HG02610 (cell line): ENCODE measurements around the gene NELL1.

ENCODE experiments used
- ATAC-seq: cut with Tn5 transposase; IDR thresholded peaks from one replicate; pipeline ENCODE4 v1.9.1; 2021; ENCODE audit warnings: mild to moderate bottlenecking, moderate library complexity; ENCODE audit not compliant: unreplicated experiment

NELL1 gene

GRCh38 chr11:21405422-21405821, 736.0 kb downstream of the NELL1 start:
- ATAC-seq, result no peak

DNA sequence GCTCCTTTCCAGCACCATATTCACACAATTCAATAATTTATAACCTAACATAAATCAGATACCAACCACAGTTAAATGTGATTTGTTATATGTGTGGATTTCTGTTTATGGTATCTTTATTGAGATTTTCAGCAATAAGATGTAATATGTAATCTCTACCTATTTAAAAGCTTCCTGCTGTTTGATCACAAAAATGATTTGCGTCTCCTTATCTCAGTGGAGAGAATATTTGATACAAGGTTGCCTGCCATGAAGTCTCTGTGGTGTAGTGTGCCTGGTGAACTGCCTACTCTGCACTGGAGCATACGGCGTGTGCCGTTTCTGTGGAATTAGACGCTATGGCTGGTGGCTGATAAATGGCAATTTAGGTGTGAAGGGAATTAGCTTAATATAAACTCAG, 741.1 kb downstream of the NELL1 start:
- no peak for ATAC-seq

DNA sequence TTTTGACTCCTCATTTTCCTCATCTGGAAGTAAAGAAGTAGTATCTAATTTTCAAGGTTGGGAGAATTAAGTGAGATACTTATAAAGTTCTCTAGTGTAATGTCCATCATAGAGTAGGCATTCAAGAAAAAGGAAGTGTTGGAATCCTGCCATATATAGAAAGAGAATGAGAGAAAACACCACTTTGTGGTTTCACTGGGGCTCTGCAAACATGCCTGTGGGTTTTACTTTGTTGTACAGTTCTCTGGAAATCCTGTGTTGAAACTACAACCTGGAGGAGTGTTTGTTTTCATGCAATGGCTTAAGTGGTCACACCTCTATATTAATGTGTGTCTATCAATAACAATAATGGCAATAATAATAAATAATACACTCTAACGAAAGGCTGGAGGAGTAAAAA, 741.7 kb downstream of the NELL1 start:
- no peak for ATAC-seq

- ATAC-seq, result no peak
Measured at GRCh38 chr11:21411597-21411996, 742.2 kb downstream of the NELL1 start.

DNA sequence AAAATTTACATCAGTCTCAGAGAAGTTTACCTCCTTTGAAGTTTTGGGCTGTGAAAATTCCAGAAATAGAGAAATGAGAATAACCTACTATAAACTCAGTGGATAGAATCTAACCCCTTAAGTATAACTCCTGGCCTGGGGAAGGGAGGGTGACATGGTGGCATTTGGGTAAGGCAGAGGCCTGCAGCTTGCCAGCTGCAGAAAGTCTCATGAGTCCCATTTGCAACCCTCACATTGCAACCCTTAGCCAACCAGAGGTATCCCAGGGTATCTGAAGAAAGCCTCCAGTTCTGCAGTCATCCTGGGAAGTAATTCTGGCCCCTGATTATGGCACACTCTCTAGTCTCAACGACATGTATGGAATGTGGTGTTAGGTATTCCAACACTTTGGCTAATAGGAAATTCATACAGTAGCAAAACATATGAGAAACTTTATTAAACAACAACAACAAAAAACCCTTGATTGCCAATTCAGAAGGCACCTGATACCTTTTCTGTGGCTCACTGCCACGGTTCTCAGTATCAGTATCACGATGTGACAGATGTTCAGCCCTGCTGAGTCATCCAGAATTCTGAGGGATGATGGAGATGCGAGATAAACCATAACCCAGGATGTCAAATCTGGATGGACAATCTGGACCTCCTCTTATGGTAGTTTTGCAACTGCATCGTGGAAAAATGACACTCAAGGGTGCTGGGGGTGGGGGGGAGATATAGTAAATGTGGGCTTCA, 743.4 kb downstream of the NELL1 start:
- ATAC-seq, result no peak

- ATAC-seq, result no peak
Measured at GRCh38 chr11:21414953-21415352, 745.6 kb downstream of the NELL1 start.

DNA sequence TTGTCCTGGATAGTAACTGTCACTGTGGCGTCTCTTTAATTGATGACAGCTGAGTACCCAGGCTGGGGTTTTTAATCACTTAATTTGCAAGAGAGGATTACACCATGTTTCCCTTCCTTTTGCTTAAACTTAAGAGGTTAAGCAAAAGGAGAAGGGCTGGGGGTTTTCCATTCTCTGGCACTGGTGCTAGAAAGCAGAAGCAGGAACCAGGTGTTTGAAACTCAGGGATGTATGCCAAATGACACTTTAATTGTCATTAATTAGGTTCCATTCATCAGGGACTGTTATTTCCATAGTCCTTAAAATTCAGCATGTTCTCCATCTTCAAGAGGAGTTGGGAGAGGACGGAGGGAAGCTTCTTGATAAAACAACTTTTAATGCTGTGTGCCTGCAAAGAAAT, 746.2 kb downstream of the NELL1 start:
- no peak for ATAC-seq

- ATAC-seq, result no peak
Measured at GRCh38 chr11:21421711-21422329, 752.4 kb downstream of the NELL1 start.

DNA sequence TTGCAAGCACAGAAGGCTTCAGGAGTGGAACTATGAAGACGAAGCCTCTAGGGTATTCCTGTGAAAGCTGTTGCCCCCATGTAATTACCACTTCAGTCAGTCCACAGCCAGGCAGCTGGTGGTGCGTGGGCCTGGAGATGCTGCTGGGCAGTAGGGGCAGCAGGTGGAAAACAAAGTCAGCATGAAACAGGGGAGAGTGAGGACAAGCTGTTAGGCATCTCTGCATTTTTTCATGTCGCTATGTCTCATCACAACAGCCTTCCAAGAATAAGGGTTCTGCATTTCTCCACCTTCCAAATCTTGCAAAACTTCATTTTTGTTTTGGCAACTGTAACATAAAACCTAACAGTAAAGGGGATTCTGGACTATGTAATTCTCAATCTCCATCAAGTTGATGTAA, 757.5 kb downstream of the NELL1 start:
- ATAC-seq, result no peak

DNA sequence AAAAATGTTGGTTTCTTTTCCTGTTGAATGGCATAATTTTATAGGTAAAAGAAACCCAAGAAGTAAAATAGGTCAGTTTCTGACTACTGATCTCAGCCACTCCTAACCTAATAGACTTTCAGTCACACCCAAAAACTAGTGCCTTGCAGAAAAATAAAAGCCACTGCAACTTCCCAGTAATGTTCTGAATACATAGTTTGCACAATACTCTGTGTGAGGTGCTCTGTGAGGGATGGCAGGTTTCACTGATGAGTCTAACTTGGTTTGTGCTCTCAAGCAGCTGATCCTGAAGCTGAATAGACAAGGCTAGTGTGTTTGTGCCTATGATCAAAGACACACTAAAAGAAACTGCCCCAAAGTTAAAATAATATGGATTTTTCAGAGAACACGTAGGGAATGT, 758.3 kb downstream of the NELL1 start:
- no peak for ATAC-seq

GRCh38 chr11:21428796-21429195, 759.4 kb downstream of the NELL1 start:
- ATAC-seq, result no peak

- no peak for ATAC-seq
Measured at GRCh38 chr11:21429401-21429800, 760.0 kb downstream of the NELL1 start.

DNA sequence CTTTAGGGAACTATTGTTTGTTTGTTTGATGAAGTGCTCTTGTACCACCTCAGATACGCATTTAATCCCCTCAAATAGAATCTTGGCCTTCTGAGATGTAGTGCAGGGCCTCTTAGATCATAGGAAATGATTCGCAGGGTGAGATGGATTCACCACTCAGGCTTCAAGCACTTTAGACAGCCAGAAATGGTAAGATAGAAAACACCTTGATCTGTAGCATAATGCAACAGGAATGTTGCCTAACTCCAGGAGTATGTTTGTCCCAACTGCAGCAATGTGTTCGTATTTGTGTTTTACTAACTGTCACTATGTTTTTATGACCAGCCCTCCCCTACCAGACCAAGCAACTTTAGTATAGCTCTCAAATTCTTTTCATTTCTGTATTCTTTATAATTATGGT, 761.2 kb downstream of the NELL1 start:
- ATAC-seq, result no peak

DNA sequence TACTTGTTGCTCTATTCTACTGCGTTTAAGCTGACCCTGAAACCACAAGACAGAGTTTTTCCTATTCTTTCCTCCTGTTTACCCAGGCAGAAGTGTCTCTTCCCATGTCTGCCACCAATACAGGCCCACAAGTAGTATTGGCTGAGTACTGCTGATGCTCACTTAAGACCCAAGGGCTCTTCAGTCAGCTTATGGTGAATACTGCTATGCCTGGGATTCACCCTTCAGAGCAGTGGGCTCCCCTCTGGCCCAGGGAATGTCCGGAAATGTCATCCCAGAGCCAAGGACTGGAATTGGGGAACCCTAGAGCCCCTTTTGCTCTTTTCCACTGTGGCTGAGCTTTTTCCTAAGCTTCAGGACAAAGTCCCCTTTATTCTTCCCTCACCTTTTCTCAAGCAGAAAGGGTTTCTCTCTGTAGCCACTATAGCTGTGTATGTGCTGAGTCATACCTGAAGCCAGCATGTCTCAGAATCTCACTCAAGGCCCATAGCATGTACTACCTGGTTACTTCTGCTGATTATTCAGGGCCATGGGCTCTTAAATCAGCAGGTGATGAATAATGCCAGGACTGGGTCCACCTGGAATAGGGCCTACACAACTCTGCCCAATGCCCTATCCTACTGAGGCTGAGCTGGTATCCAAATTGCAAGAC, 777.7 kb downstream of the NELL1 start:
- peak; percentile 94 for ATAC-seq

DNA sequence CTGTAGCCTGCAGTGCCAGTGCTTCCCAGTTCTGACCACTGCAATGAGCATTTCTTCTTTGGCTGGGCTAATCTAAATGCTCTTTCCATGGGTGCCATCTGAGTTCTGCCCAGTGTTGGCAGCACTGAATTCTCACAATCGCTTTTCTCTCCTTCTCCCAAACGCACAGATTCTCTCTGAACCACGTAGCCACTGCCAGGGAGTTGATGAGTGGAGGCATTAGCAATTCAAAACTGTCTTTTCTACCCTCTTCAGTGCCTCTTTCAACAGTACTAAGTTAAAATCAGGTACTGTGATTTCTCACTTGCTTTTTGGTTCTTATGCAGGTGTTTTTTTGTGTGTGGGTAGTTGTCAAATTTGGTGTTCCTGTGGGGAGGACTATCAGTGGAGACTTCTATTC, 778.5 kb downstream of the NELL1 start:
- no peak for ATAC-seq

DNA sequence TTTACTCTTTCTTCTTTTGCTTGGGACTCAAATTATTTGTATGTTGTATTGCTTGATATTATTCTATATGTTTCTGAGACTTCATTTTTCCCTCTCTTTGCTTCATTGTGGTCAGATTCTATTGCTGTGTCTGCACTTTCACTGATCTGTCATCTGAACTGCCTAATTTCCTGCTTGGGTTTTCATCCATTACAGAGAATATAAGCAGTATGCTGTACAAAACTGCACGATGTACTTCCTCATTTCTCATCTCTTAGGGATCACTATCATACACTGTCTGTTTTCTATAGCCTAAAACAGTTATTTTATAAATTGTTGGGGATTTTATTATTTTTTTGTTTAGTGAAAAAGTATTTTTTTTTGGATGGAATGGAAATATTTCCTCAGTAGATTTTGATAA, 786.8 kb downstream of the NELL1 start:
- ATAC-seq, result no peak

DNA sequence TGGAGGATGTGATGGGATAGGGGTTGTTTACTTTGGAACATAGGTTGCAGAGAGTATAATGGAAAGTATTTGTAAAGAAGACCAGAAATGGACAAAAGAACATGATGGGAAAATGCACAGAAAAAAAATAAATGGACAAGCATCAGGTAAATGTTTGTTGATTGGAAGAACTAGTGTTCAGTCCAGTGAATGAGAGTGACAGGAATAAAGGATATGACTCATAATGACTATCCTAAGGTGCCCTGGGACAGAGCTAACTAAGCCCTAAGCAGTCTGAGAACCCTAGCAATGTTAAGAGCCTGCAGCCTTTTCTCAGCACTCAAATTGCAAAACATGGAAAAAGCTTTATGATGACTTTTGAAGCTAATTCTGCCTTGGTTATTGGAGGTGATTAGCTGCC, 790.7 kb downstream of the NELL1 start:
- no peak for ATAC-seq

GRCh38 chr11:21461701-21462100, 792.3 kb downstream of the NELL1 start:
- ATAC-seq, result no peak

GRCh38 chr11:21464601-21465193, 795.3 kb downstream of the NELL1 start:
- ATAC-seq, result no peak

DNA sequence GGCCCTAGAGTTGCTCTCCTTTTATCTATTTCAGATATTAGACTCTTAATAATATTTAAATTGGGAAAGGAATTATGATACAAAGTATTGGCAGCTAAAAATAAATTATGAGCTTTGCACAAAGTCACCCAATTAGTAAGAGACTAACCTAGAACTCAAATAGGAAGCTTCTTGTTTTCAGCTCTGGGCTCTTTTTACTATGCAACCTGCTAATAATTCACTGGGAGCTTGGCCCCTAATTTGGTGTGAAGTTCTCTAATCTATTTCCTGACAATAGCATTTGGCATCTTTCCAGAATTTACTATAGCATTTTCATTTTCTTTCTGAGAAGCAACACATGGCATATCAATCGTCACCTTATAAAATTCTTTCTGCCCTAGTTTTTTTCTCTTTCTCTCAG, 795.8 kb downstream of the NELL1 start:
- ATAC-seq, result no peak

DNA sequence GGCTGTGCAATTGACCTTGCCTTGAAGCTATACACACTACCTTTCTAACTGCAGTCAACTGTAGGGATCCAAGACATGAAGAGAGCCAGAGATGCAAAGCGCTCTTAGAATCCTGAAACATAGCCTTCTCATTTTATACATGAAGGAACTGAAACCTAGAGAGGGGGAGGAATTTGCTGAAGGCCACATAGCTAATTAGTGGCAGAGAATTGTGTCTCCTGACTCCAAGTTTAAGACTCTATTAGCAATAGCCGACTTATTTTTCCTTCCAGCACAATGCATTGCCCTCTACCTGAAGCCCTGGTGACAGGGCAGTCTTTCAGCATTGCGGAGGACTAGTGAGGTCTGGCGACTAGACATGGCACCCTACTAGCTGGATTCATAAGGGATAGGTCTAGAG, 796.5 kb downstream of the NELL1 start:
- ATAC-seq, result no peak

GRCh38 chr11:21470521-21470920, 801.1 kb downstream of the NELL1 start:
- ATAC-seq, result no peak
